Mammary epithelial cell (primary cell): ENCODE results near the gene TGFB3.

Source experiments
- CTCF ChIP-seq, 2 donors: IDR thresholded peaks in 1 of 2; conservative IDR thresholded peaks in 1 of 2; 2 replicates each; pipeline ENCODE4 v1.5.1; 2011 to 2012; ENCODE audit warnings: inconsistent platforms in 2 of 2, low read length in 2 of 2, mild to moderate bottlenecking in 2 of 2, control low read depth in 1 of 2, low read depth in 1 of 2; ENCODE audit not compliant: insufficient read depth in 1 of 2; ENCODE audit errors: extremely low read depth in 1 of 2
- EZH2 ChIP-seq: IDR thresholded peaks from 2 replicates; pipeline ENCODE4 v1.6.1; 2012; ENCODE audit warnings: low read length, inconsistent platforms, borderline replicate concordance

GRCh38 chr14:75913183-75913582, 68.6 kb downstream of the TGFB3 start:
- TF ChIP-seq CTCF (conservative IDR thresholded peaks at IDR 0.05 in 1 of 2, IDR thresholded peaks at IDR 0.05 in 1 of 2; ENCODE audit: extremely low read depth in 1 of 2, insufficient read depth in 1 of 2, low read depth in 1 of 2, low read length in 2 of 2) (no peak), EZH2 (no peak)
